ENCODE measurements around the gene SDC1.
A peak's percentile ranks its signal among the peaks of the same experiment; 100 is the strongest.

SDC1 gene

DNA sequence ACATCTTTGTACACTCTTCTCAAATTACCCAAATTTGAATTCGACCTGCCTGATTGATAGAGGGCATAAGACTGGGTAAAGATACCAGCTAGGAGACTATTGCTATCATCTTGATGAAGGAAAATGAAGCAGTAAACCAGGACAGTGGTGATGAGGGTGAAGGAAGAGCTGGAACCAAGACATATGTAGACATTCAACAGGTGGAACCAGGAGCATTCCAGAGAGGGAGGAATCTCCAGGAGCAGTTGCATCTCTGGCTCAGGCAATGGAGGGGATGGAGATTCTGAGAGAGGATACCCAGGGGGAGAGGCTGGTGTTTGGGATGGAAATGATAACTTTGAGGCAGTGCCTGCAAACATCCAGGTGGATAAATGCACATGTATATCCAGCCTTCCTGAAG, 41.6 kb downstream of the SDC1 start:
- DNase-seq (ENCODE audit: low spot score) = no peak

DNA sequence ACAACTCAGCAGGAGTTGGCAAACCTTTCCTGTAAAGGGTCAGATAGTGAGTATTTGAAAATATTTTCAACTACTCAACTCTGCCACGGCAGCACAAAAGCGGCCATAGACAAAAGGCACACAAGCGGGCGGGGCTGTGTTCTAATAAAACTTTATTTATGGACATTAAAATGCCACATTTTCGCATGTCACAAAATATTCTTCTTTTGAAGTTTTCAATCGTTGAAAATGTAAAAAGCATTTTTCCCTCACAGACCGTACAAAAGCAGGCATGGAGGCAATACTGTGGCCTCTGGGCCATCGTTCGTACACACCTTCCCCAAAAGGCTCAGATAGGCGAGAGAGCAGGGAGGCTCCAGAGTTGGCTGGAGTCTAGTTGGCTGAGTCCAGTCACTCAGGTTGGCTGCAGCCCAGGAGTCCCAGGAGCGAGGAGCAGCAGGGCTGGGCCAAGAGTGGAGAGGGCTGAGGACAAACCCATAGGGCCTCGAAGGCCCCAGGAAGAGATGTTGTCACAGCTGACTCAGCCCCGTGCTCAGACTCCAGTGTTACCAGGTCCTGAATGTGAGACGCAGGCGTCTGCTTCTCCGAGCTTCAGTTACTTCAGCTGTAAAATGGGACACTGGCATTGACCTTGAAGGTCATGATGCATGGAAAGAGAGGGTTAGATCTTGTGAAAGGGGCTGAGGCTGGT, 42.5 kb downstream of the SDC1 start:
- DNase-seq (ENCODE audit: low spot score) = no peak

DNA sequence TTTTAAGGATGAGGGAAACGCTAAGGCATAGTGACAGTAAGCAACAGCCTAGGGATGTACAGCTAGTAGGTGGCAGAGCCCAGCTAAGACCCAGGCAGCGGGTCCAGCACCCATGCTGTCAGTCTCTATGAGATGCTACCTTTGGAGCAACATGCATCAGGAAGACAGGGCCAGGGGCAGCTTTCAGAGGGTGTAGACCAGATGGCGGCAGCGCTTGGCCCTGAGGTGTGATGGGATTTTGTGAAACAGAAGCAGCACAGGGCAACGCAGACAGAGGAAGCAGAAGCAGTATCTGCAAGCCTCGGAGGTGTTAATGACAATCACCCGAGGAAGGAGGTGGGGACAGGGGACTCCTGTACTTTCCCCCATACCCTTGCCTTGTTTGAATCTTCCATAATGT, 43.2 kb downstream of the SDC1 start:
- DNase-seq (ENCODE audit: low spot score) = no peak

GRCh38 chr2:20180676-20181648, 44.0 kb downstream of the SDC1 start:
- no peak for DNase-seq (ENCODE audit: low spot score)

GRCh38 chr2:20179755-20180594, 45.0 kb downstream of the SDC1 start:
- no peak for DNase-seq (ENCODE audit: low spot score)

- DNase-seq (ENCODE audit: low spot score) = no peak
Measured at GRCh38 chr2:20179466-20179754, 45.5 kb downstream of the SDC1 start.

GRCh38 chr2:20178666-20179465, 46.1 kb downstream of the SDC1 start:
- no peak for DNase-seq (ENCODE audit: low spot score)

- DNase-seq (ENCODE audit: low spot score) = no peak
Measured at GRCh38 chr2:20178249-20178607, 46.7 kb downstream of the SDC1 start.

DNA sequence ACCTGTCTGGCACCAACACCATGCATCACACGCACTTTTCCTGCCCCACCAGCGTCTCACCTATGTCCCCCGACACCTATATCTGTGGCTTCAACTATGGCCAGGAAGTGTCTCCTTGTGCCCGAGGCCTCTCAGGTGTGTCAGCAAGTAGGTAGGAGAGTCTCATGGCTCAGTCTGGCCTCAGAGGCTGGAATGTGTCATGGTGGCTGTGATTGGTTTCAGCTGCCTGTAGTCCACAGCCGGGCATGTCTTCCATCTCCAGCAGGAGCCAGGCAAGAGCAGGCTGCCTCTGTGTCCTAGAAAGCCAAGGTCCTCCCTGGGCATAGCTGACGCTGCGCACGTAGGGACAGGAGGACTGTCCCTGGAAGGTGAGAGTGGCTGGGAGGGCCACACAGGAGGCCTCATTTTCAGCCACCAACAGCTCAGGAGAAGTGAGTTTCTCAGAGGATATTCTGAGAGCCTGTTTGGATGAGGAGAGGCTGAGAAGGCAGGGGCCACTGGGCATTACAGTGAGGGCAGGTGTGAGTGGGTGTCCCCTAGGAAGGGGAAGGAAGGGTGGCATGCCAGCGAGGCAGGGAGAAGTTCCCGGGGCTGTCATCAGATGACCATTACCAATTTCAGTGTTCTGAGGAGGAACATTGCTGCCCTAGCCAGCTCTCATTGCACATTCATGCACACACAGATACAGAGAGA, 47.2 kb downstream of the SDC1 start:
- no peak for DNase-seq (ENCODE audit: low spot score)

DNA sequence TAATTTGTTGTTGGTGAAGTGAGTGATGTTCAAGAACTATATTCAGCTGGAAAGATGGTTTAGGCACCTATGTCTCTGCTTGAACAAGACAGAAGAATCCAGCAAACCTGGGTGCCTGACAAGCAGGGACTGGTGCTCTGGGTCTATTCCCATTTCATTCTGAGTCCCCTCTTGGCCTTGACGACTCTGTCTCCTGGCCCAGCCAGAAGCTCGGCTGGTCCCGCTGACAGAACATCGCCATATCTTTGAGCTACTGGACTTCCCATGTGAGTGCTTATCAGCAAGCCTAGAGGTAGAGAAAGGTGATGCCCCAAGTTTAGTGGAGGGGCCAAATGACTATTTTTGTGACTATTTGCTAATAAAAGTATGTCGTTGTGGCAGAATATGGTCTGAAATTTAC, 48.2 kb downstream of the SDC1 start:
- DNase-seq (ENCODE audit: low spot score) = no peak

DNA sequence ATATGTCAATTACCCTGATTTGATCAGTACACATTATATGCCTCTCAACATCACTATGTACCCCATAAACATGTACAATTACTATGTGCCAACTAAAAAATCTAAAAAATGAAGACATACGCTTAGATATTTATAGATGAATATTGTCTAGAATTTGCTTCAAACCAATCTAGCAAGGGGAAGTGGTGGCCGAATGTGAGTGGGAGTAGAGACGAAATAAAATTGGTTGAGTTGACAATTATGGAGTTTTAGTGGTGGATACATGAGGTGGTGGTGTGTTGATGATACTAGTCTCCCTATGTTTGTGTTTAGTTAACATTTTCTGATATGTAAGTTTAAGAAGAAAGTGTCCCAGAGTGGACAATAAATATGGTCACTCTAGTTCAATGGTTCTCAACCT, 49.0 kb downstream of the SDC1 start:
- no peak for DNase-seq (ENCODE audit: low spot score)

DNA sequence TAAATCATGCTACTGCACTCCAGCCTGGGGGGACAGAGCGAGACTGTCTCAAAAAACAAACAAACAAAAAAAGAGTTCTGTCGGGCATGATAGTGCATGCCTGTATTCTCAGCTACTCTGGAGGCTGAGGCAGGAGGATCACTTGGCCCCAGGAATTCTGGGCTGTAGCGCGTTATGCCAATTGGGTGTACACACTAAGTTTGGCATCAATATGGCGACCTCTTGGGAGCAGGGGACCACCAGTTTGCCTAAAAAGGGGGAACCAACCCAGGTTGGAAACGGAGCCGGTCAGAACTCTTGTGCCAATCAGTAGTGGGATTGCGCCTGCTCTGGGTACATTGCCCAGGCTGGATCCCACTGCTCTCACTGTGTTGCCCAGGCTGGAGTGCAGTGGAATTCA, 49.7 kb downstream of the SDC1 start:
- no peak for DNase-seq (ENCODE audit: low spot score)

GRCh38 chr2:20174410-20174809, 50.5 kb downstream of the SDC1 start:
- DNase-seq (ENCODE audit: low spot score) = peak; percentile 58

DNA sequence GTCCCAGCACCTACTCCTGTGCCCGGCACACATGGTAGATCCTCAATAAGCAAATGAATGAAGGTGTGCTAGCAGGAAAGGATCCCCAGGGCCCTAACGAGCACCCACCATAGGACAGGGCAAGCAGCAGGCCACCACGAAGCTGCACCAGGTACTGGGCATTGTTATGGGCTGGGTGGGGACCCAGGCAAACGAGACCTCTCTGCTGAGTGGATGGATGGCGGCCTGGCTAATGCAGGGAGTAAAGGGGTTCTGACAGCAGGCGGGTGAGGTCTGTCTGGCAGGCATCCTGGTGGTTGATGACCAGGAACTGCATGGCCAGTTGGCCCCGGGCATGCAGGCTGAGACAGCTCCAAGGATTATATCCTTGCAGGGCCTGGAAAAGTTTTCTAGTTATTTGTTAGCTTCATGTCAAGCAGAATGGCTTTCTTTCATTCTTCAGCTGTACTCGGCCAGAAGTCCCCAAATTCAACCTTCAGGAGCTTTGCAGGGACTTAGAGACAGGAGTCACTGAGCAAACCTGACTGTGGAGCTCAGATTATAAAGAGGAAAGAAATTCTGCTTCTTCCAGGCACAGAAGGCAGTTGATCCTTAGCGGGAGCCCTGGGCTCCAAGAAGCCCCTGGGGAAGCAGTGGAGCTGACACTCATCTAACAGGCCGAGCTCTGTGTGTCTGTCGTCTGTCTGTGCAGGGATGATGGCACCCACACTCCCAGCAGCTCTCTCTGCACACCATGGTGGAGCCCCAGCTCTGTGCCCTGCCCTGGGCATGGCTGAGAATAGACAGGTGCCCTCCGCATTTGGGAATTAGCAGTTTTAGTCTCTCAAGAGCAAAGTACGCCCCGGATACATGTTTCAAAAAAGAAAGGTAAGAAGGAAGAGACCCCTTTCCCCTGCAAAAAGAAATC, 51.2 kb downstream of the SDC1 start:
- peak; percentile 53 for DNase-seq (ENCODE audit: low spot score)

- no peak for DNase-seq (ENCODE audit: low spot score)
Measured at GRCh38 chr2:20173064-20173463, 51.9 kb downstream of the SDC1 start.

DNA sequence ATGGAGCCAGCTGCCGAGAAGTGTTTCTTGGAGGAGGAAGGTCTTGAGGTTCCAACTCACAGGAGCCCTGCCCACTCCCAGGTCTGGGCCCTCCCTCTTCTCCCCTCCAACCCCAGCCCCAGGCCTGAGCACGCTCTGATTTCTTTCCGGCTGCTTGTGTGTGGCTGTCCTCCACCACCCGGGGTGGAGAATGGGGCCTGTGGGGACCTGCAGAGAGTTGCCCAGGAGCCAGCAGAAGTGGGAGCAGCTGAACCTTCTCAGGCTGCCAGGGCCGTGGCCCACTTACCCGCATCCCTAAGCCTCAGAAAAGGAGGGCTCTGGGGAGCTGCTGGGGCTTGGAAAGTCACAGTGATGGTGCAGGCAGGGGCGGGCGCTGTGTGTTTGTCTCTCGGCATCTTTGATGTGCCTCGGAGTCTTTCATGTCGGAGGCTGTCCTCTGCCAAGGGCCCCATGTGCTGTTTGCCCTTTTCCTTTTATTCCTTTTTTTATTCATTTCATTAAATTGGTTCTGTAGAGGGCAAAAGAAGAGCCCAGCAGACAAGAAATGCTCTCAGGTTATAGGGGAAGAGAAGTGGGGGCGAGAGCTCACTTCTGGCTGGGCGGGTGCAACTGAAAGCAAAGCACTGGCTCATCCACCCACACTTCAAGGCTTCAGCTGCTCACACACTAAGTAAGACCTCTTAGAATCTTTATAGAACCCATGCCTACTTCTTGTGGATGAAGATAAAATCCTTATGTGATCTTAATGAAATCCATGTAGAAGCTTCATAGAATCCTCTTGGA, 52.5 kb downstream of the SDC1 start:
- peak; percentile 61 for DNase-seq (ENCODE audit: low spot score)

DNA sequence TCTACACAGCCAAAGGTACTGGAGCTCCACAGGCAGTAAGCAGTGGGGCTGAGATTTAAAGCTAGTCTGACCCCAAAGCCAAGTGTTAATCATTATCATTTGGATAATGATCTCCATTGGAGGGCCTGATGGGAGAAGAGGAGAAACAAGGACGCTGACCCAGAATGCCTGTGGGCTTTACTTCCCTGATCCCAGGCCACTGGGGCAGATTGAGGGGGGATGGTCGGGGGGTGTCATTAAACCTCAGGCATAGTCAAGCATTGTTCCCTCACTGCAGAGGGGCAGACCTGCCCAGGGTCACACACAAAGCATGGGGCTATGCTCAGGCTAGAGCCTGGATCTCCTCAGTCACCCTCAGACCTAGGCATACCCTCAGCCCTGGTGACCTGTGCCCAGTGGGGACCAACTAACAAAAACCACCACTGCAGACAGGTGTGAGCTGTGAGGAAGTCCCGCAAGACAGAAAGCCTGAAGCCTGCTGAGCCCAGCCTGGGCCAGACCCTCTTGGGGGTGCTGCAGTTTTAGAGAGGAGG, 53.4 kb downstream of the SDC1 start:
- peak; percentile 56 for DNase-seq (ENCODE audit: low spot score)

GRCh38 chr2:20170704-20171250, 54.2 kb downstream of the SDC1 start:
- peak; percentile 37 for DNase-seq (ENCODE audit: low spot score)

Data from left forelimb (tissue), 1 donor.